Fibroblast of lung (primary cell): Measurements from ENCODE around the gene IKZF3. TPM values are rescaled to one million over a fixed set of nuclear protein-coding genes. Genes with fewer than 3 reads are reported as not detected.

Experiments used
- DNase-seq, 2 donors: peaks; one replicate each; pipeline versions ENCODE4 v3.0.0 to v3.0.0-alpha.2; 2010; ENCODE audit warnings: low read depth in 2 of 2
- H2AFZ ChIP-seq: 2 replicates; pipeline ENCODE4 v1.5.1; 2012; ENCODE audit warnings: low read length, control low read depth, inconsistent platforms
- H3K27ac ChIP-seq: 2 replicates; pipeline ENCODE4 v1.5.1; 2011; ENCODE audit warnings: low read length, control low read depth; ENCODE audit not compliant: insufficient read depth
- H3K27me3 ChIP-seq: 2 replicates; pipeline ENCODE4 v1.5.1; 2011; ENCODE audit warnings: mild to moderate bottlenecking, low read length; ENCODE audit not compliant: control insufficient read depth, insufficient read depth
- H3K36me3 ChIP-seq: 2 replicates; pipeline ENCODE4 v1.5.1; 2011; ENCODE audit warnings: low read length; ENCODE audit not compliant: control insufficient read depth, insufficient read depth
- H3K4me1 ChIP-seq: 2 replicates; pipeline ENCODE4 v1.5.1; 2011; ENCODE audit warnings: low read length; ENCODE audit not compliant: control insufficient read depth, insufficient read depth; ENCODE audit errors: extremely low read depth
- H3K4me2 ChIP-seq: 2 replicates; pipeline ENCODE4 v1.5.1; 2011; ENCODE audit warnings: low read length, control low read depth; ENCODE audit not compliant: insufficient read depth; ENCODE audit errors: extremely low read depth
- H3K4me3 ChIP-seq, 4 experiments: fragments of 200-600 bp in 1 of 4; sonication (generic) in 1 of 4; replicated peaks in 1 of 4; 2 replicates each; pipeline ENCODE4 v1.5.1; 2011 to 2016; ENCODE audit warnings: low read length in 4 of 4, low read depth in 3 of 4, mild to moderate bottlenecking in 3 of 4, control low read depth in 2 of 4, inconsistent platforms in 1 of 4, mixed read lengths in 1 of 4; ENCODE audit not compliant: insufficient read depth in 1 of 4; ENCODE audit errors: control extremely low read depth in 1 of 4
- H3K79me2 ChIP-seq: 2 replicates; pipeline ENCODE4 v1.5.1; 2012; ENCODE audit warnings: mild to moderate bottlenecking, low read length, inconsistent platforms; ENCODE audit not compliant: control insufficient read depth, insufficient read depth
- H3K9ac ChIP-seq: 2 replicates; pipeline ENCODE4 v1.5.1; 2011; ENCODE audit warnings: mild to moderate bottlenecking, low read length, control low read depth; ENCODE audit not compliant: insufficient read depth
- H3K9me3 ChIP-seq: 2 replicates; pipeline ENCODE4 v1.5.1; 2012; ENCODE audit warnings: low read depth, low read length; ENCODE audit not compliant: control insufficient read depth, insufficient read depth
- H4K20me1 ChIP-seq: 2 replicates; pipeline ENCODE4 v1.5.1; 2011; ENCODE audit warnings: low read length; ENCODE audit not compliant: control insufficient read depth, insufficient read depth; ENCODE audit errors: extremely low read depth
- CTCF ChIP-seq, 2 donors: IDR thresholded peaks in 1 of 2; conservative IDR thresholded peaks in 1 of 2; 1 replicate in 1 of 2; 2 replicates in 1 of 2; pipeline ENCODE4 v1.5.1; 2011 to 2012; ENCODE audit warnings: low read length in 2 of 2, control low read depth in 1 of 2, inconsistent platforms in 1 of 2, low read depth in 1 of 2, mild to moderate bottlenecking in 1 of 2
- EZH2 ChIP-seq: IDR thresholded peaks from 2 replicates; pipeline ENCODE4 v1.5.1; 2012; ENCODE audit warnings: low read length, control low read depth, mild to moderate bottlenecking; ENCODE audit errors: missing control alignments
- polyA plus RNA-seq, 2 donors: library from polyadenylated mRNA; depleted of rRNA in 1 of 2; stranded (reverse) in 1 of 2; unstranded in 1 of 2; fragments of >200 nt; gene quantifications; 2 replicates each; pipeline ENCODE4 v1.2.1, GENCODE V29; 2011 to 2012; ENCODE audit warnings: missing spikeins in 1 of 2
- total RNA-seq: library from RNA; depleted of rRNA; stranded (reverse); fragments of >200 nt; gene quantifications from 2 replicates; pipeline ENCODE4 v1.2.1, GENCODE V29; 2014

Gene IKZF3
- total and polyA plus RNA-seq, 2 donors (not counting 1 experiment from before 2014, with no cell fraction given), result not detected

- Histone ChIP-seq H4K20me1 (no peaks in the 10 kb centered on the region), H3K4me3 (no peak overlapping the region), H3K9ac (no peak overlapping the region), H3K4me1 (no peaks in the 10 kb centered on the region), H3K4me2 (no peak overlapping the region), H2AFZ (no peak overlapping the region), H3K79me2 (no peaks in the 10 kb centered on the region), H3K27me3 (no peaks in the 10 kb centered on the region), H3K36me3 (no peaks in the 10 kb centered on the region), H3K27ac (no peak overlapping the region), H3K9me3 (no peaks in the 10 kb centered on the region)
- DNase-seq, result no peak
- TF ChIP-seq CTCF (conservative IDR thresholded peaks at IDR 0.05 in 1 of 2, IDR thresholded peaks at IDR 0.05 in 1 of 2; ENCODE audit: low read depth in 1 of 2, low read length in 2 of 2), result no peak
- no peak for TF ChIP-seq EZH2
Measured at GRCh38 chr17:39793301-39793872, 70.7 kb downstream of the IKZF3 start.

GRCh38 chr17:39792526-39793221, 71.4 kb downstream of the IKZF3 start:
- DNase-seq, result no peak
- Histone ChIP-seq H3K4me2 (no peak overlapping the region), H3K36me3 (no peaks in the 10 kb centered on the region), H3K4me3 (no peak overlapping the region), H3K9me3 (no peaks in the 10 kb centered on the region), H3K27ac (no peak overlapping the region), H3K4me1 (no peaks in the 10 kb centered on the region), H3K27me3 (no peaks in the 10 kb centered on the region), H2AFZ (no peak overlapping the region), H4K20me1 (no peaks in the 10 kb centered on the region), H3K9ac (no peak overlapping the region), H3K79me2 (no peaks in the 10 kb centered on the region)
- no peak for TF ChIP-seq CTCF (conservative IDR thresholded peaks at IDR 0.05 in 1 of 2, IDR thresholded peaks at IDR 0.05 in 1 of 2; ENCODE audit: low read depth in 1 of 2, low read length in 2 of 2)
- no peak for TF ChIP-seq EZH2

- no peak for DNase-seq
Measured at GRCh38 chr17:39791111-39791992, 72.8 kb downstream of the IKZF3 start.

More at GRCh38 chr17:39791111-39791992, 72.8 kb downstream of the IKZF3 start:
- Histone ChIP-seq H3K4me1 (no peaks in the 10 kb centered on the region), H3K4me2 (no peak overlapping the region), H3K27ac (no peak overlapping the region), H3K36me3 (no peaks in the 10 kb centered on the region), H3K4me3 (no peak overlapping the region), H3K79me2 (no peaks in the 10 kb centered on the region), H4K20me1 (no peaks in the 10 kb centered on the region), H2AFZ (no peak overlapping the region), H3K9me3 (no peaks in the 10 kb centered on the region), H3K27me3 (no peaks in the 10 kb centered on the region), H3K9ac (no peak overlapping the region)
- TF ChIP-seq EZH2, result no peak
- TF ChIP-seq CTCF (conservative IDR thresholded peaks at IDR 0.05 in 1 of 2, IDR thresholded peaks at IDR 0.05 in 1 of 2; ENCODE audit: low read depth in 1 of 2, low read length in 2 of 2), result no peak
